Skeletal muscle satellite cell (primary cell): Measurements from ENCODE around the gene DDX27.

ENCODE experiments used
- H3K27me3 ChIP-seq: 2 replicates; pipeline ENCODE4 v1.7.0; 2013; ENCODE audit warnings: low read length; ENCODE audit not compliant: control insufficient read depth, insufficient read depth
- H3K36me3 ChIP-seq: 2 replicates; pipeline ENCODE4 v1.7.0; 2013; ENCODE audit warnings: mild to moderate bottlenecking, control low read depth, low read length; ENCODE audit not compliant: insufficient read depth
- H3K4me1 ChIP-seq: 2 replicates; pipeline ENCODE4 v1.7.0; 2013; ENCODE audit warnings: low read length; ENCODE audit not compliant: control insufficient read depth, insufficient read depth
- H3K4me2 ChIP-seq: 2 replicates; pipeline ENCODE4 v1.7.0; 2013; ENCODE audit warnings: mild to moderate bottlenecking, low read length
- H3K4me3 ChIP-seq: 2 replicates; pipeline ENCODE4 v1.7.0; 2013; ENCODE audit warnings: low read length
- H3K9ac ChIP-seq: 2 replicates; pipeline ENCODE4 v1.7.0; 2013; ENCODE audit warnings: mild to moderate bottlenecking, low read depth, low read length, moderate library complexity
- H3K9me3 ChIP-seq: replicated peaks from 2 replicates; pipeline ENCODE4 v1.7.0; 2013; ENCODE audit warnings: mild to moderate bottlenecking, control low read depth, low read length

Gene DDX27

DNA sequence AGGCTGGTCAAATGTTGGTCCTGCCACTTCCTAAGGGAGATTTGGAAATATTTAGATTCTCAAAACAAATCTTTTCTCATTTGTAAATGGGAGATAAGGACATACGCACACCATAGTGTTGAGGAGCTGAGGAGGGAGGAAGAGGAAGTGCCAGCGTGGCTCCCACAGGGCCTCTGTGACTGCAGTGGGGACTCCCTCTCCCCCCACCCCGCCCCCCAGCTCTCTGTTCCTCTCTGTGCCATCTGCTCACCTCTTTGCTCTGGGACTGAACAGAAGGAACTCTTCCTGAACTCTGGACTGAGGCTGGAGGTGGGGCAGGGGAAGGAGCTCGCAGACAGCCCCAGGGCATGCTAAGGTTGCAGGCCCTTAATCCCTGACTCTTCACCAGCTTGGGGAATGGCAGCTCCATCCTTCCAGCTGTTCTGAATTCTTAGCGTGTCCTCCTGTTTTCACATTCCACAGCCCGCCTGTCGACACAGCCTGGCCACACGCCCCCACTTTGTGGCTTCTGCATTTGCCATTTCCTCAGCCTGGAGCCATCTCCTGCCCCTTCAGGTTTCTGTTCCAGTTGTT is 11.4 kb downstream of the DDX27 start:
- H3K27me3 ChIP-seq = no peaks in the 10 kb centered on the region
- H3K9ac ChIP-seq = peak overlapping the region; percentile 56
- peaks cover 73% of the 10 kb centered on the region for H3K36me3 ChIP-seq
- no peak overlapping the region for H3K4me3 ChIP-seq
- no peaks in the 10 kb centered on the region for H3K9me3 ChIP-seq
- peak overlapping the region; percentile 41 for H3K4me2 ChIP-seq
- H3K4me1 ChIP-seq = peaks cover 20% of the 10 kb centered on the region

DNA sequence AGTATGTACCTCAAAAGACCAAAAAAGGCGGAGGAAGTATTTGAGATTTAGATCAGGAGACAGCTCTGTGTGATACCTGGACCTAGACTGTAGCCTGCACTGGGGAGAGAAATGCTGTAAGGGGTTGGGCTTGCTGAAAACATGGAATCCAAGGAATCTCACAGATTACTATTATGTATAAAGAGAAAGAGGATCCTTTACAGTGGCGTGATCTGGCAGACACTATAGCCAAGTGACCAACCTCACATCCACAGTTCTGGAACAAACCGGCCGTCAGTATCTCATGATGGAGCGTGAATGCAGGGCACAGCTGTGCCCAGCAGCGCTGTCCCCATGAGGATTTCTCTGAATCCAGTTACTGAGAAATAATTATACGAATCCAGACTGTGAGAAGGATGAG is 12.3 kb downstream of the DDX27 start:
- Histone ChIP-seq H3K27me3 (no peaks in the 10 kb centered on the region), H3K4me1 (peaks cover 20% of the 10 kb centered on the region), H3K9ac (peak overlapping the region; percentile 56), H3K4me3 (no peak overlapping the region), H3K9me3 (no peaks in the 10 kb centered on the region), H3K4me2 (no peak overlapping the region), H3K36me3 (peaks cover 72% of the 10 kb centered on the region)

- no peak overlapping the region for H3K9ac ChIP-seq
- no peaks in the 10 kb centered on the region for H3K27me3 ChIP-seq
- peaks cover 20% of the 10 kb centered on the region for H3K4me1 ChIP-seq
- H3K9me3 ChIP-seq = no peaks in the 10 kb centered on the region
- no peak overlapping the region for H3K4me2 ChIP-seq
- no peak overlapping the region for H3K4me3 ChIP-seq
- H3K36me3 ChIP-seq = peaks cover 79% of the 10 kb centered on the region
These were observed 14.0 kb downstream of the DDX27 start for GRCh38 chr20:49233226-49233625.

DNA sequence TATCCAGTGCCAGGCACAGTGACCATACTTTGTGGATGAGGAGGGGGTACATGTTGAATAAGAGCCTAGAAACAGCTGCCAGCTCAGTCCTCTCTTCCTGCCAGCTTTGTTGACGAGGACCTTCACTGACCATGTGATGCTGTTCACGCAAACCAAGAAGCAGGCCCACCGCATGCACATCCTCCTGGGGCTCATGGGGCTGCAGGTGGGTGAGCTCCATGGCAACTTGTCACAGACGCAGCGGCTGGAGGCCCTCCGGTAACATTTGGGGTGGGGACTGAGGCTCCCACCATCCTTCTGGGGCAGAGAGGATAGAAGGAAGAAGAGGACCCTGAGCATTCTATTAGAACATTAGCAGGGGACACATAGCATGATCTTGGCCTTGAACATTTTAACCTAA is 15.6 kb downstream of the DDX27 start:
- Histone ChIP-seq H3K9me3 (no peaks in the 10 kb centered on the region), H3K36me3 (peaks cover 78% of the 10 kb centered on the region), H3K4me1 (peaks cover 17% of the 10 kb centered on the region), H3K9ac (no peak overlapping the region), H3K4me3 (no peak overlapping the region), H3K4me2 (no peak overlapping the region), H3K27me3 (no peaks in the 10 kb centered on the region)

DNA sequence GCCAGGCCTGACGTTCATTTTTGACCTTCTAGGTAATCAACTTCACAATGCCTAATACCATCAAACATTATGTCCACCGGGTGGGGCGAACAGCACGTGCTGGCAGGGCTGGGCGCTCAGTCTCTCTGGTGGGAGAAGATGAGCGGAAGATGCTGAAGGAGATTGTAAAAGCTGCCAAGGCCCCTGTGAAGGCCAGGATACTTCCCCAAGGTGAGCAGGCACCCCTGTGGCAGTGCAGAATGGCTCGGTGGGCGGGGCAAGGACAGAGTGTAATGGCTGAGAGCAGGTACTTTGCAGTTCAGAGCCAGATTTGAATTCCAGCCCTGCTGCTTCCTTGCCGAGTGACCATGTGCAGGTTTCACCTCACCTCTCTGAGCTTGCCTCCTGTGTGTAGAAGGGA is 17.1 kb downstream of the DDX27 start:
- H3K4me3 ChIP-seq = no peak overlapping the region
- H3K4me2 ChIP-seq = no peak overlapping the region
- no peaks in the 10 kb centered on the region for H3K27me3 ChIP-seq
- no peak overlapping the region for H3K9ac ChIP-seq
- peaks cover 76% of the 10 kb centered on the region for H3K36me3 ChIP-seq
- no peaks in the 10 kb centered on the region for H3K9me3 ChIP-seq
- H3K4me1 ChIP-seq = peaks cover 2% of the 10 kb centered on the region

GRCh38 chr20:49237531-49237930 is 18.3 kb downstream of the DDX27 start:
- H3K4me1 ChIP-seq = no peaks in the 10 kb centered on the region
- no peaks in the 10 kb centered on the region for H3K9me3 ChIP-seq
- H3K36me3 ChIP-seq = peaks cover 80% of the 10 kb centered on the region
- no peak overlapping the region for H3K4me2 ChIP-seq
- no peak overlapping the region for H3K9ac ChIP-seq
- H3K4me3 ChIP-seq = no peak overlapping the region
- no peaks in the 10 kb centered on the region for H3K27me3 ChIP-seq

DNA sequence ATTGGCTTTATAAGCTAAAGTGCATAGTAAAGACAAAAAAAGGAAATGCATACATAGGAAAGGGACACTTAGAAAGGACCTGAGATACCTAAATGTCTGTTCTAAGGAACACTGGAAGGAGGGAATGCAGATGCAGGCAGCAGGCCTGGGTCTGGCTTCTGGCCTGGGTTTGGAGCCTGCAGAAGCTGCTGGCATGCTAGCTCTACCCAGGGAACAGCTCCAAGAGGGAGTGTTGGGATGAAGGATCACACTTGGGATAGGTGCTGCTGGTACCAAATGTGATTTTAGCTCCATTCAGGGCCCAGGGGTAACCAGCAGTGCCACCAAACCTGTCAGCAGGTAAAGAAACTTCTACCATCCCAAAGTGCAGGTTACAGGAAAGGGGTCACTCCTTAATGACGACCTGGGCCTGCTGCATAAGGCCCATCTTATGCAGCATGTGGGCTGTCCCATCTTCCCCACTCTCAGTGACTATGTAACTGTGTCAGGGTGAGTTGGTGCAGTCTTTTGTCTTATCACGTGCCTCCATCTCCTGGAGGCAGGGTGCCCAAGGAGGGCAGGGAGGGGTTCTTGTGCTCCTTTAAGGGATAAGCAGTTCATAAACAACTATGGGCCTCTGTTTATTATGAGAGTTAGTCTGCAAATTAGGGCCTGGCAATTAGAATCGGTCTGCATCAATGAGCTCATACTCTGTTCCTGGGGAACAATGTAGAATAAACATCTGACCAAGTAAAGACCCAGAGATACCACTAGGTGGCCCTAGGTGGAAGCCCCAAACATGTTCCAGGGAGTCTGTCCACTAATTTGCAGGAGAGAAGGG is 26.9 kb downstream of the DDX27 start:
- Histone ChIP-seq H3K27me3 (no peaks in the 10 kb centered on the region), H3K9ac (no peak overlapping the region), H3K4me3 (no peak overlapping the region), H3K9me3 (no peaks in the 10 kb centered on the region), H3K4me2 (no peak overlapping the region), H3K4me1 (no peaks in the 10 kb centered on the region), H3K36me3 (peaks cover 89% of the 10 kb centered on the region)

DNA sequence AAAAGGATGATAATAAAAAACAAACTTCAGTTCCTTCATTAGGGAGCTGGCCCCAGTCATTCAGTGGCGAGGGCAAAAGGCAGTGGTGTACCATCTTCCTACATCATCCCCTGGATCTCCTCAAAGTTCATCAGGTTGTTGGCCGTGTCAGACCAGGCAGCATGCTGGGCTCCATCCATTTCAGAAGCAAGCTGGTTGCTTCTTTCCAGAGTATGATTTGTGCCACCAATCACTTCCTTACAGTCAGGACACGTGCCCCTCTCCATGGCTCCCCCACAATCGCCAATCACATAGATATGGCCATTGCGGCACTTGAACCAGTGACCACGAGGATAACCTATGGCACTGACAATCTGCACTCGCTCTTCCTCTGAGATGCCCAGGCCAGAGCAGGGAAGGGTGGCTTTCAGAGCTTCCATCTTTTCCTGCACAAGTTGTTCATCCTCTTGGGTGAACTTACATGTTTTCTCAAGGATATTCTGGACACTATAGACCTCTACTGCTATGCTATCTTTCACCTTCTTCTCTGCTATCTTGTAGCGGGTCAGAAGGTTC is 28.0 kb downstream of the DDX27 start:
- Histone ChIP-seq H3K4me3 (no peak overlapping the region), H3K4me1 (no peaks in the 10 kb centered on the region), H3K9me3 (no peaks in the 10 kb centered on the region), H3K9ac (no peak overlapping the region), H3K36me3 (peaks cover 87% of the 10 kb centered on the region), H3K4me2 (no peak overlapping the region), H3K27me3 (no peaks in the 10 kb centered on the region)

DNA sequence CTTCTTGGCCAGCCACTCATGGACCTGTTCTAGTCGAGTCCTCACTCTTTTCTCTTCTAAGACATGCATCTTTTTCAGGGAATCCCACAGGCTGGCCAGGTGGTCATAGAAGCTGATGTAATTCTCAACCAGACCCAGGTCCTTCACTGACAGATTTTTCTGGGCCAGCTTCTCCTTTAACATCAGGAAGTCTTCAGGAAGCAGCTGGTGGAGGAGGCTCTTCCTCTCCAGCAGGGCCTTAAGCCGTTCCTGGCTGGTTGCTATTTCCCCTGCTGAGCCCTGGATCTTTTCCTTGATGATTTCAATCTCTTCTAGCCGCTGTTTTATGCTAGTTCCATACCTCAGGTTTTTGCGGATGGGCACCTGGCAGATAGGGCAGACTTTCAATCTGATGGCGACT is 28.6 kb downstream of the DDX27 start:
- H3K27me3 ChIP-seq = no peaks in the 10 kb centered on the region
- no peaks in the 10 kb centered on the region for H3K9me3 ChIP-seq
- no peak overlapping the region for H3K4me2 ChIP-seq
- H3K4me1 ChIP-seq = no peaks in the 10 kb centered on the region
- peaks cover 87% of the 10 kb centered on the region for H3K36me3 ChIP-seq
- no peak overlapping the region for H3K9ac ChIP-seq
- no peak overlapping the region for H3K4me3 ChIP-seq

DNA sequence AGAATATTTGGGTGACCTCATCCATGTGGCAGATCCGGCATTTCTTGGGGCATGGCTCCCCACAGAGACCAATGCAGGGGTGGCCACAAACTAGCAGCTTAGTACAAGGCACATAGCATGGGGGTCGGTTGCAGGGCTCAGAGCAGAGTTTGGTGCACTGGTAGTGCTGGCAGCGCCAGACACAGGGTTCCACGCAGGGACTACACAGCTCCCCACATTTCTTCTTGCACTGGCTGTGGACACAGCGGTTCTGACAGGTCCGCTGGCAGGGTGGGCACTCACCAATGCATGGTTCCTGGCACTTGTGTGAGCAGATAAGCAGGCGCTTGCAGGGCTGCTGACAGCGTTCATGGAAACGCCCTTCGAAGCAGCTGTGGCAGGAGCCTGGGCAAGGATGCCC is 29.1 kb downstream of the DDX27 start:
- Histone ChIP-seq H3K4me1 (no peaks in the 10 kb centered on the region), H3K9ac (no peak overlapping the region), H3K27me3 (no peaks in the 10 kb centered on the region), H3K4me2 (no peak overlapping the region), H3K4me3 (no peak overlapping the region), H3K9me3 (no peaks in the 10 kb centered on the region), H3K36me3 (peaks cover 87% of the 10 kb centered on the region)

DNA sequence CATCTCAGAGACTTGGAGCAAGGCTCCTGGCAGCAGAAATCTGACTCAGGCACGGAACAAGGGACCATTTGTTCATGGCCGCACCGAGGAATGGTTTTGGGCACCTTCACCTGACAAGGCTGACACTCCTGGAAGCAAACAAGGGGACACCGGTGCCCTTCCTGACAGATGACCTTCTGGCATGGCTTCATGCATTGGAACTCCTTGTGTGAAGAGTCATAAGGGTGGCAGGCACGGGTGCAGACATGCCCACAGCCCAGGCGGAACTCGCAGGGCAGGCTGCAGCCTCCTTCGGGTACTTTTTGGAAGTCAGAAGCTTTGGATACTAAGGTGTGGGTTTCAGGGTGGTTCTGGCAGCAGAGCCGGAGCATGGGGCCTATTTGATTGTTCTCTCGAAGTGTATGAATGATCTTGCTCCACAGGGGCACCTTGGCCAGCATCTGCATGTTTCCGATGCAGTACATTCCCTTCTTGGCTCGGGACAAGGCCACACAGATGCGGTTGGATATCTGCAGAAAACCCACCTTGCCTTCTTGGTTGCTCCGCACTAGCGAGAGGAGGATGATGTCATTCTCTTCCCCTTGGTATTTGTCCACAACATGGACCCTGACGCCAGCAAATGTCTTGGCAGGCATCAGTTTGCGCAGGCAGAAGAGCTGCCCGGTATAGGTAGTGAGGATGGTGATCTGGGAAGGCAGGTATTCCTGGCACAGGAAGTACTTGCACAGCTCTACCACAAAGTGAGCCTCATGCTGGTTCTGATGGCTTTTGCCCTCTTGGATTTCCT is 29.9 kb downstream of the DDX27 start:
- Histone ChIP-seq H3K9me3 (no peaks in the 10 kb centered on the region), H3K36me3 (peaks cover 87% of the 10 kb centered on the region), H3K4me1 (no peaks in the 10 kb centered on the region), H3K4me2 (no peak overlapping the region), H3K27me3 (no peaks in the 10 kb centered on the region), H3K9ac (no peak overlapping the region), H3K4me3 (no peak overlapping the region)
